HG02938 (cell line): ENCODE measurements around the gene RASA3.

ENCODE experiments used
- ATAC-seq: cut with Tn5 transposase; IDR thresholded peaks from one replicate; pipeline ENCODE4 v1.9.1; 2021; ENCODE audit warnings: mild to moderate bottlenecking, moderate library complexity; ENCODE audit not compliant: unreplicated experiment

RASA3 gene

DNA sequence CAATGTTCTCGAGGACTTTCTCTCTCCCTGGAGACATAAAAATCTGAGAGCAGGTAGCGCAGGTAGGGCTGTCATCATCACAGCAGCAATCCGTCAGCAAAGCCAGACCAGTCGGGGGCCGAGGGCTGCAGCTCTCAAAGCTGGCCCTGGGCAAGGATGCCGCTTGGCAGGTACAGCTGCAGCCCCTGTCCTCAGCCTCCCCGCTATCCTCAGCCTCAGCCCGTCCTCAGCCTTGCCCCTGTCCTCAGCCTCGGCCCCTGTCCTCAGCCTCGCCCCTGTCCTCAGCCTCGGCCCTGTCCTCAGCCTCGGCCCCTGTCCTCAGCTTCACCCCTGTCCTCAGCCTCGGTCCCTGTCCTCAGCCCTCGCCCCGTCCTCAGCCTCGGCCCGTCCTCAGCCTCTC is 169.4 kb downstream of the RASA3 start:
- no peak for ATAC-seq

DNA sequence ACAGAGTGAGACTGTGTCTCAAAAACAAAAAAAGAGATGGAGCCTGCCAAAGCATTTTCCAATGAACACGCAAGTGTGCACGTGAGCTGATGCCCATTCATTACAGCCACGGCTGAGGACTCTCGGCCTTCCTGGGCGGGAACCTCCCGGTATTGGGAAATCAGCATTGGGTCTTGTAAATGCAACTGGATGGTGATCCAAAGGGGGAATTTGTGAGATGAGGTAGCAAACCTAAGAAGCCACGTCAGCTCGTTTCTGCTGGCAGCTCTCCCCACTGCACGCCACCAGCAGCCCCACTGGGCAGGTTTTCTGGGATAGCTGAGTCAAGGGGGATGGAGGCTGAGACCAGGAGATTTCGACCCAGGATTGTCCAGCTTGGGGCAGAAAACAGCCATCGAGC is 170.0 kb downstream of the RASA3 start:
- ATAC-seq = no peak

DNA sequence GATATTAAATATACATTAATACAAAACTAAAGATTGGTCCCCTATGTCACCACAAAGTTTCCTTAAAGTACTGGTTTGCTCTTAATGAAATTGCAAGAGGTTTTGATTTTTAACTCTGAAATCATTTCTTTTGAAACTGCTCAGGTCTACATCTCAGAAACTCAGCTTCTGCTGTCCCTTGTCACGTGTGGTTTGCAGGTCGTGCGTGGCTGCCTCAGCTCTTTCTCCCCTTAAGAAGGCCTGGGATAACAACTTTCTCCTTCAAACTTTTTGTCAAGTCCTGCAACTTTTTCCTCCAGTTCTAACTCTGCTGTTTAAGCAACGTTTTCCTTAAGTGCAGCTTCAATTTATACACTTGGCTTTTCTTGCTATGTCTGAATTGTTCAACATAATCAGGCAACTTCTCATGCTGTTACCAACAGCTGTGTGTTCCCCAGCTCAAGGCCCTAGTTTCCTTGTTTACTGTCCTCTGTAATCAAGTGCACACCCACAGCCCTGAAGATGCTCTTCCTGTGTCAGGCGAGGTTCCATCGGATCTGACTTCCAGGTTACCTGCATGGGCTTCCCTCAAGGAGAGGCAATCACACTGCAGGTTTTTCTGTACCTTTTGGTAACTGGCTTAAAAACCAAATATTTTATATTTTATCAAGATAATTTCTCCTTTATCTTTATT is 172.0 kb downstream of the RASA3 start:
- no peak for ATAC-seq

- ATAC-seq = no peak
Measured at GRCh38 chr13:113959198-113959597, 173.2 kb downstream of the RASA3 start.

DNA sequence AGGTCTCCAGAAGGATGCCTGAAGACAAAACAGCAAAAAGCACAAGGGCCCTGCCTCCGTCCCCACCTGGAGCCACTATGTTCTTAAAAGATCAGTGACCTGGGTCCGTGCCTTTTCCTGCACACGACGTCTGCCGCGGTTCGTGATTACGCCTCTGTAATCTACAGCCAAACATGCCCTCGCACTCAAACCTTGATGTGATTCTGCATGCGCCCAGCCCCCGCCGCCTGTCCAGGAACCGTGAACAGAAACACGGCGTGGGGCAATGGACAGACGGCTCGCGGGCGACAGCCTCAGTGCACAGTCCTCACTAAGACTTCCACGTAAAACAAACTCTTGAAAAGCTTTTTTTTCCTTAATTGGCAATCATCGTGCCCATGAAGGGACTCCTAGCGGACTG is 174.1 kb downstream of the RASA3 start:
- no peak for ATAC-seq

DNA sequence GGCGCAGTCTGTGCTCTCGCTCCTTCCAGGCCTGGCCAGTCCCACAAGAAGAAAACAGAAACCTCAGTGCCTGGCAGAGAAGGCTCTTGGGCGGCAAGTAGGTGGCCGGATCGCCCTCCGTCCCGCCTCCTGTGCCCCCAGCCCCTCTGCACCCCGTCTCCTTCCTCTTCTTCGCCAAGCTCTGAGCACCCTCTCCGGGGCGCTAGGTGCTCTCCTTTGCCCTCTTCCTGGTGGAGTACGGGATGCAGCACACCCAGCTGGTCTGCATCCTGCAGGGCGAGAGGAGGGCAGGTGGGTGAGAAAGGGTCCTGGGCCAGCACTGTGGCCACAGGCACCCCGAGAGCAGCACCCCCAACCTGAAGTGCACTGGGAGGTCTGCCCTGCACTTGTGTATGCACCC is 175.9 kb downstream of the RASA3 start:
- no peak for ATAC-seq

DNA sequence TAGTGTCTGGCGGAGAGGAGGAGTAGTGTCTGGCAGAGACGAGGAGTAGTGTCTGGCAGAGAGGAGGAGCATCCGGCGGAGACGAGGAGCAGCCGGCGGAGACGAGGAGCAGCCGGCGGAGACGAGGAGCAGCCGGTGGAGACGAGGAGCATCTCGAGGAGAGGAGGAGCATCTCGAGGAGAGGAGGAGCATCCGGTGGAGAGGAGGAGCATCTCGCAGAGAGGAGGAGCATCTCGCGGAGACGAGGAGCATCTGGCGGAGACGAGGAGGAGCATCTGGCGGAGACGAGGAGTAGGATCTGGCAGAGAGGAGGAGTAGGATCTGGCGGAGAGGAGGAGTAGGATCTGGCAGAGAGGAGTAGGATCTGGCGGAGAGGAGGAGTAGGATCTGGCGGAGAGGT is 176.7 kb downstream of the RASA3 start:
- ATAC-seq = no peak

- ATAC-seq = no peak
Measured at GRCh38 chr13:113955235-113955634, 177.2 kb downstream of the RASA3 start.

DNA sequence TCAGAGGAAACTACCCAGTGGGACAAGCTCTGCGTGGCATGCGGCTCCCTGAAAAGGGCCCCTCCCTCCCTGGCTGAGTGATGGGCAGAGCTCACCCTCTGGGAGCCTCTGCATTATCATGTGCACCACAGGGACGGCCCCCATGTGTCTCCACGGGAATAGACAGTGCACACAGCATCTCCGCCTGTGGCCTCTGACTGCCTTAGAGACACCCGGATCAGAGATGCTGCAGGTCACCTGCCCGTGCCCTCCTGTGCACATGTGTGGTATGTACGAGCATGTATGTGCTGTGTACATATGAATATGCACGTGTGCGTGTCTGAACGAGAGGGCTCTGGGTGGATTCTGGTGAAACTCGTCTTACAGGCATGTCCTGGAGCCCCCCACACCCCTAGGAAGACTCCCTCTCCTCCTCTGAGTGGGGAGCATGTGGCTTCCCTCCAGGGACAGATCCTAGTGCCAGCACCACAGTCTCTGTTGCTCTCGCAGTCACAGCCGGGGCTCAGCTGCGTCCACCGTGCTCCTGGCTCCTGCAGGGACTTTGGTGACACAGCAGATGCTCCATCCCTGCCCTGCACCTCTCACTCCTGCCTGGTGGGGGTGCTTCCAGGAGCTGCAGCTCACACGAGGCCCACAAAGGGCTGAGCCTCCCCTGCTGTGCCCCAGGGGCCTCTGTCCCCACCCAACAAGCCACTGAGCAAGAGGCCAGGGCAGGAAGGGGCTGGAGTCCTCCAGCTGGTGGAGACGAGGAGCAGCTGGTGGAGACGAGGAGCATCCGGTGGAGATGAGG is 178.2 kb downstream of the RASA3 start:
- no peak for ATAC-seq

GRCh38 chr13:113953561-113953960 is 178.9 kb downstream of the RASA3 start:
- no peak for ATAC-seq

DNA sequence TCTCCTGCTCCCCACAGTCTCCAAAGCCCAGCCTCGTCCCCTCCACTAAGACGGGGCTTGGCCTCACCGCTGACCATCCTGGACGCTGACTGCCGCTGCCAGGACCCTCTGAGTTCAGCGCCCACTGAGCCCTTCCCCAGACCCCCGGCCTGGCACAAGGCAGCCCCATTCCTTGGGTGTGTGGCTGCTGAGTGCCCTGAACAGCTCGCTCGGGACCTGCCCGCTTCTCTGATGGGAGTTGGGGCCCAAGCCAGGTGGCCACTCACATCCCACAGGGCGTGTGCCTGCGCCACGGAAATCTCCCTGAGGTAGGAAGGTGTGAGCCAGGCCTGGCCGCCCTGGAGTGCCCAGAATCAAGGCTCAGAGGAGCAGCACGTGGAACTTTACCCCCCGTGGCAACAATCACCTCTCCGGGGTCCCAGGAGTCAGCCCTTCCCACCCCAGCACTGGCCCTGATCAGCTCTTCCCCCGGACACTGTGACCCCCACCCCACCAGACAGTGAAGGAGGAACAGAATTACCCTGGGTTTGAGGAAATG is 179.4 kb downstream of the RASA3 start:
- ATAC-seq = no peak

DNA sequence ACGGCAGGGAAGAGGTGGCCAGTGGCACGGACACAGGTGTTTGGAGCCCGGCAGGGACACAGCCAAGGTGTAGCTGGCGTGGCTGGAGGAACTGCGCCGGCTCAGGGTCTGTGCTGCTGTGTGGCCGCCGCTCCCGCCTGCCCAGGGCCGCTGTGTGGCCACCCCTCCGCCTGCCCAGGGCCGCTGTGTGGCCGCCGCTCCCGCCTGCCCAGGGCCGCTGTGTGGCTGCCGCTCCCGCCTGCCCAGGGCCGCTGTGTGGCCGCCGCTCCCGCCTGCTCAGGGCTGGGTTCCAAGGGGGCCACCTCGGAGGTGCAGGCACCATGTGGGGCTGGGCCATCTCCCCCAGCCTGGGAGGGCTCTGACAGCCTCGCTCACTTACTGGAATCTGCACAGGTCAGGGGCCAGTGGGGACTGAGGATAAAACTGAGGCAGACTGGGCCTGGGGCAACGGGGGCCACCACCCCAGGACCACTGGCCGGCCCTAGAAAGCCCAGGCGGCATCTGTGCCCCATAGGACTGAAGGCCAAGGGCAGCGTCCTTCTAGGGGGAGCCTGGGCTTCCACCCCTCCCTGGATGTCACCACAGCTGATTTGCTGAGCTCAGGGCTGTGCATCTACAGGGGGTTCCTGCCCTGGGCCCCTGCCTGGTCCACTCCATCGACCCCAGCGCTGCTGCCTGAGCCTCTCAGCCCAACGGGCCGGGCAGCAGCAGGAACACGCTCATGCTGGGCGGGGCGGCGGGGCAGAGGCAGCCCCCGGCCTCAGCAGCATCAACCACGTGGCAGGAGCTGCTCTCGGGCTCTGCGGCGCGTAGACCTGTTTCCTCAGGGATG is 180.1 kb downstream of the RASA3 start:
- ATAC-seq = no peak

DNA sequence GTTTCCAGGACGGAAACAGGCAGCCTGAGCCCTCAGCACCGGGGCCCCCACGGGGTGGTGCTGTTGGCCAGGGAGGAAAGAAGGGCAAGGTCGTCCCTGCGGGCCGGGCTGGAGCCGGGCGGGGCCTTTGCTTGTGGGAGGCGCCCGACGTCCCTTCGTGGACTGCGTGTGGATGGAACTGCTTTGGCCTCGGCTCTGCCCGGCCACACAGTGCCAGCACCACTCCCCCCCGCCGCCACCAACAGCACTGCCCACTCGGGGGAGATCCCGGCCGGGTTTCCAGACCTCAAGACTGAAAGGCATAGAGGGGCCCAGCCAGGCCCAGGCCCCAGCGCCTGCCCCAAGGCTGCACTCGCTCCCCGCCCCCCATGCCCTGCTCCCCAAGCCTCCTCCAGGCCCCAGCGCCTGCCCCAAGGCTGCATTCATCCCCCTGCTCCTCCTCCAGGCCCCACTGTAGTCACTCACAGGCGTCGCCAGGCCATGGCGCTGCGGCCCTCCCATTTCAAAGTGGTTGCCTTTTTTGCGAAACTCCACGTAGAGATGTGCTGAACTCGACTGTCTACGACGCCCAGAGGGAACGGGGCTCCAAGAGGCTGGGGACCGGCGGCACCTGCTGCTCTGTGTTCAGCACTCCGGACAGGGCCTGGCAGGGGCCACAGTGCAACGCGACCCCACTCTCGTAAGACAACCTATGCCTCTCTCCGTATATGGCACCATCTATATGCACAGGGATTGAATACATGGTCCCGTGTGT is 181.0 kb downstream of the RASA3 start:
- ATAC-seq = peak; percentile 67

DNA sequence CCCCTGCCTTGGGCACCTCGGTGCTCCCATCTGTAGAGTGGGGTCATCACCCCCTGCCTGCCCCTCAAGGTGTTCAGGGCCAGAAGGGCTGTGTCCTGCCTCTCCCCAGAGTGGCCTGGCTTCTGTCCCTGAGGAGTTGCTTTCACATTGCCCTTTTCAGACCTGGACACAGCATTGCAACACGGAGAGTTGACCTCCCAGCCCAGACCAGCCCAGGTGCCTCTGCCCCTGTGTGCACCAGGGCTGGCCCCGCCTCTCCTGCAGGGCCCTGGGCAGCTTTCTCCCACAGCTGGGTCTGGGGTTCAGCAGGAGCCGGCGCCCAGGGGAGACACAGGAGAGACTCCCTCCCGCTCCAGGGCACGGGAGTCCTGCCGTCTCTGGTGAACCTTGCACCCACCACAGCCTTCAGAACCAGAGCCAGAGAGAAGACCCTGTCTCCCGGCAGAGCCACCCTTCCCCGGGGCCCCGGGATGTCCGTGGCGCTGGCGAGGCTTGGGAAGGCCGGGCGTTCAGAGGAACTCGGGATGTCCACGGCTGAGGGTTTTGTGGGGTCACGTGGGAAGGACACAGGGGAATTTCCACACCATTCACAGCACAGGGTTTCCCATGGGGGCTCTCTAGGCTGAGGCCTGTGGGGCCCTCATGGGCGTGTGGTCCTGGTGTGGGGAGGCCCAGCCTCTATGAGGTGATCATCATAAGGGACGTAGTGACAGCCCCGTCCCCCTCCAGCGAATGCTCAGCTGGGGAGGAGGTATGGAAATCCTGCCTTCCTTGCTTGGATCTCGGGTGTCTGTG is 181.8 kb downstream of the RASA3 start:
- ATAC-seq = peak; percentile 26

- no peak for ATAC-seq
Measured at GRCh38 chr13:113949546-113949945, 182.9 kb downstream of the RASA3 start.

- ATAC-seq = no peak
Measured at GRCh38 chr13:113948034-113948742, 184.2 kb downstream of the RASA3 start.

GRCh38 chr13:113947311-113948033 is 185.0 kb downstream of the RASA3 start:
- ATAC-seq = no peak

GRCh38 chr13:113946409-113947181 is 185.8 kb downstream of the RASA3 start:
- no peak for ATAC-seq
